ENCODE data around the gene PDIK1L. TPM values are rescaled to one million over a fixed set of nuclear protein-coding genes. Genes with fewer than 3 reads are reported as not detected.
"Not testable (repeated sequence)": the region's sequence is repeated elsewhere in the genome, so short reads cannot be mapped to it uniquely, and the experiment has no call there.

Gene PDIK1L
- total RNA-seq, 4 donors from 2014 or later: 3.2 to 7.6 (median 4.6) TPM

DNA sequence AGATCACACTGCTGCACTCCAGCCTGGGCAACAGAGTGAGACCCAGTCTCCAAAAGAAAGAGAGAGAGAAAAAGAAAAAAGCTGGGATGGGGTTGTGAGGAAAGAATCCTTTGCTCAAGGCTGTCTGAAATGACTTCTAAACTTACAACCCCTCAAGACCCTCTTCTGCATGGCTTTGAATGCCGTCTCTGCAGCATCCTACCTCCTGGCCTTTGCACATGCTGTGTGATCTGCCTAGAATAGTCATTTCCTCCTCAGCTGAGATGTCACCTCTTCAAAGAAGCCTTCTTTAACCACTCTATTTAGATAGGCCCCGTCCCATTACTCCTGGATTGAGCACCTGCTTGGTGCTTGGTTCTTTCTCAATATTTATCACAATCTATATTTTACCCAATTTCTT, 26.8 kb upstream of the PDIK1L start:
- TF ChIP-seq, protein P1, sequence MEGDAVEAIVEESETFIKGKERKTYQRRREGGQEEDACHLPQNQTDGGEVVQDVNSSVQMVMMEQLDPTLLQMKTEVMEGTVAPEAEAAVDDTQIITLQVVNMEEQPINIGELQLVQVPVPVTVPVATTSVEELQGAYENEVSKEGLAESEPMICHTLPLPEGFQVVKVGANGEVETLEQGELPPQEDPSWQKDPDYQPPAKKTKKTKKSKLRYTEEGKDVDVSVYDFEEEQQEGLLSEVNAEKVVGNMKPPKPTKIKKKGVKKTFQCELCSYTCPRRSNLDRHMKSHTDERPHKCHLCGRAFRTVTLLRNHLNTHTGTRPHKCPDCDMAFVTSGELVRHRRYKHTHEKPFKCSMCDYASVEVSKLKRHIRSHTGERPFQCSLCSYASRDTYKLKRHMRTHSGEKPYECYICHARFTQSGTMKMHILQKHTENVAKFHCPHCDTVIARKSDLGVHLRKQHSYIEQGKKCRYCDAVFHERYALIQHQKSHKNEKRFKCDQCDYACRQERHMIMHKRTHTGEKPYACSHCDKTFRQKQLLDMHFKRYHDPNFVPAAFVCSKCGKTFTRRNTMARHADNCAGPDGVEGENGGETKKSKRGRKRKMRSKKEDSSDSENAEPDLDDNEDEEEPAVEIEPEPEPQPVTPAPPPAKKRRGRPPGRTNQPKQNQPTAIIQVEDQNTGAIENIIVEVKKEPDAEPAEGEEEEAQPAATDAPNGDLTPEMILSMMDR (IDR thresholded peaks at IDR 0.05): no peak
- DNase-seq (ENCODE audit: low spot score) (no peak), ATAC-seq (ENCODE audit: low FRiP score) (no peak)

DNA sequence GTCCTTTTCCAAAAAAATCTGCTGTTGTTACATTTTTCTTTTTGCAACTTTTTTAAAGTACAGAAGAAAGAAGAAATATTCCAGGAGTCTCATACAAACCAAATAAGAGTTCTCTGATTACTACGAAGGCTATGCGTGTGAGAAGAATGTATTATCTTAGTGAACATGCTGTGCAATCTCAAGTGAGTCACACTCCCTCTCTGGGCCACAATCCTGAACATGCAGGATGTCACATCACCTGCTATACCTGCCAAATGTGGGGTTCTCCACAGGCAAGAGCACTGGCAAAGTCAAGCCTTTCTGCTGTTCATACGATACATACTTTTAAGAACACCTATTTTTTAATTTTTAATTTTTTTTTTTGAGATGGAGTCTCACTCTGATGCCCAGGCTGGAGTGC, 22.5 kb upstream of the PDIK1L start:
- DNase-seq (ENCODE audit: low spot score): no peak
- ATAC-seq (ENCODE audit: low FRiP score): no peak
- TF ChIP-seq, protein P1 (IDR thresholded peaks at IDR 0.05): no peak

DNA sequence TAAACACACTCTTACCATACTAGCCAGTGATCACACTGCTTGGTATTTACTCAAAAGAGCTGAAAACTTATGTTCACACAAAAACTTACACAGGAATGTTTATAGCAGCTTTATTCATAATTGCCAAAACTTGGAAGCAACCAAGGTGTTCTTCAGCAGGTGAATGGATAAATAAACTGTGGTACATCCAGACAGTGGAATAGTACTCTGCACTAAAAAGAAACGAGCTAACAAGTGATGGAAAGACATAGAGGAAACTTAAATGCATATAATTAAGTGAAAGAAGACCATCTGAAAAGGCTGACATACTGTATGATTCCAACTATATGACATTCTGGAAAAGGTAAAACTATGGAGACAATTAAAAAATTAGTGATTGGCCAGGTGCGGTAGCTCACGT, 20.7 kb upstream of the PDIK1L start:
- TF ChIP-seq, protein P1 (IDR thresholded peaks at IDR 0.05): no peak
- ATAC-seq (ENCODE audit: low FRiP score): no peak
- DNase-seq (ENCODE audit: low spot score): no peak

DNA sequence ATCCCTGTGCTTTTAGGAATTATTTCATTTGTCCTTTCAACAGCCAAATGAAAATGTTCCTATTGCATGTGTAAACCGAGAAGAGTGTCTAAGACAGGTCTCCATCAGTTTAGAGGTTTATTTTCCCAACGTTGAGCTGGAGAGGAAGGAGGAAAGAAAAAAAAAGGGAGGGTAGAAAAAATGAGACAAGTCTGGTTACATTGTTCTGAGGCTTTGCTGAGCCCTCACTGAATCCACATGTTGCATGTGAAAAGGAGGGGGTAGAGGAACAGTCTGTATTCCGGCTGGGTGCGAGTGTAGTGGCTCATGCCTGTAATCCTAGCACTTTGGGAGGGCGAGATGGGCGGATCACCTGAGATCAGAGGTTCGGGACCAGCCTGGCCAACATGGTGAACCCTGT, 19.2 kb upstream of the PDIK1L start:
- DNase-seq (ENCODE audit: low spot score): no peak
- ATAC-seq (ENCODE audit: low FRiP score): no peak
- TF ChIP-seq, protein P1 (IDR thresholded peaks at IDR 0.05): no peak

DNA sequence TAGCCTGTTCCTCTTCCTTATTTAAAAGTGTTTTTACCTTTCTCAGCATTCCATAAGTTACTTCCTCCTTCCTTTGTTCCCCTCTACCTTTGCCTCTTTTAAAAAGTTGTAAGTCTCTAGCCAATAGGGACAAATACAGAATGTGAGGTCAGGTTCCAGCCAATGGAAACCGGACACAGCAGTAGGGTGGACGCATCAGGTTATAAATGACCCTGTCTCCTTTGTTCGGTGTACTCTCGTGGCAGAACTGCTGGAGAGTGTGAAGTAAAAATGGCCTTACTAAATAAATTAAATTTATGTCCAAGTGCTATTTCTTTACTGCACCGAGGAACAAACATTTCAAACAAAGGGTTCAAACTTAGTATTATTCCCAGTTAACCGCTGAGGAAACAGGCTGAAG, 18.1 kb upstream of the PDIK1L start:
- not testable (repeated sequence) for ATAC-seq (ENCODE audit: low FRiP score); DNase-seq (ENCODE audit: low spot score)

DNA sequence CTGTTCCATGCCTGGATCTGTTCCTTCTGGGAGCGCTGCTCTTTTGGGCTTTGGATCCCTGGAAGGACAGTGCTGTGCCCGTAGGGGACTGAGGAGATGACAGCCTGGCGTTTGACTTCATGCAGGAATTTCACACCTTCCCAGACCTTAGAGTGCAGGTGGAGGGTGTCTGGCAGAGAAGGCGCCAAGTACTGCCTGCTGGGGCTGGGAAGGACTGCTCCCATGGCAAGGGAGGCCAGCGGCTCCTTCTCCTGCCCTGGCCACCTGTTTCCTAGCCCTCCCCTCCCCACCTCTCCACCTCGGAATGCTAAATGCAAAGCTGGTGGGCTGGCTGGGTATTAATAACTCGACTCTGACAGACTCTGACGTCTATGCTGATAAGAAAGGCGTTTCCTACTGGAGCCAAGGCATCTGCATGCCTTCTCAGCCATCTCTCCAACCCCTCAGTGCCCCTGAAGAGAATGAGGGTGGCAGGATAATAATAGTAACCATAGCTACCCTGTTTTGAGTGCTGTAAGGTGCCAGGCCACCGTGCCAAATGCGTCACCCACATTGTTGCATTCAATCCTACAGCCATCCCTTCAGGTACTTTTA, 17.5 kb upstream of the PDIK1L start:
- TF ChIP-seq, protein P1 (IDR thresholded peaks at IDR 0.05): no peak
- ATAC-seq (ENCODE audit: low FRiP score) (peak; percentile 65), DNase-seq (ENCODE audit: low spot score) (no peak)

DNA sequence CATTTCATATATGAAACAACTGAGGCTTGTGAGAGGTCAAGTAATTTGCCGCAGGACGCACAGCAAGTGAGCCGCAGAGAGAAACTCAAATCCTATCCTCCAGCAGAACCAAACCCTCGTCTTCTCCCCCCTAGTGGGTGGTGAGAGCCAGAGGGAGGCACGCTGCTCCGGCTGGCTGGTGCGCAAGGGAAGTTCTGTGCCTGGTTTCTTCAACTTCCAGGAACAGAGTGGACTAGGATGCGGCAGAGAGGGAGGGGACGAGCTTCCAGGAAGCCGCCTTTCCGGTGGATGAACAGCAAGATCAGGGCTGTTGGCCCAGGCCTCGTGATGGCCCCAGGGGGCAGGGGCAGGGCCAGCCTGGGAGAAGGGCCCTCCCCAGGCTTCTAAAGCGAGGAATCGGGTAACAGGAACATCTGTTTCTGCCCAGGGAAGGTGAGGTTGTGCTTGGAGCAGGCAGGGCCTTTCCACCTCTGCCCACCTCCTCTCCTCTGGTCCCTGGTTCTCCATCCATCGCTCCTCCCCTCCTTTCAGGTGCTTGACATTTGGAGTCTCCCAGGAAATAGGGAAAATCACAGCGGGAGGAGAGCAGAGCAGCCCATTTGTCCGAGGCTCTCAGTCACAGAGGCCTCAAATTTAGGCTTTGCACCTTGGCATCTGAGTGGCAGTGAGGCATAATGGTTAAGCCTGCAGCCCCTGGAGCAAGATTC, 16.8 kb upstream of the PDIK1L start:
- DNase-seq (ENCODE audit: low spot score): no peak
- ATAC-seq (ENCODE audit: low FRiP score): peak; percentile 93
- TF ChIP-seq, protein P1 (IDR thresholded peaks at IDR 0.05): no peak
